IPS-18c (cell line): Measurements from ENCODE around the gene FAM9A.
"Not testable (repeated sequence)": the region's sequence is repeated elsewhere in the genome, so short reads cannot be mapped to it uniquely, and the experiment has no call there.

Experiments
- H3K4me3 ChIP-seq: 2 replicates; pipeline ENCODE4 v1.7.0; 2013; ENCODE audit warnings: low read depth, mild to moderate bottlenecking, low read length, moderate library complexity; ENCODE audit not compliant: insufficient read depth
- H3K9me3 ChIP-seq: one replicate; pipeline ENCODE4 v1.6.1; 2013; ENCODE audit warnings: mild to moderate bottlenecking, low read length, moderate library complexity; ENCODE audit not compliant: control insufficient read depth, insufficient read depth

The FAM9A gene

DNA sequence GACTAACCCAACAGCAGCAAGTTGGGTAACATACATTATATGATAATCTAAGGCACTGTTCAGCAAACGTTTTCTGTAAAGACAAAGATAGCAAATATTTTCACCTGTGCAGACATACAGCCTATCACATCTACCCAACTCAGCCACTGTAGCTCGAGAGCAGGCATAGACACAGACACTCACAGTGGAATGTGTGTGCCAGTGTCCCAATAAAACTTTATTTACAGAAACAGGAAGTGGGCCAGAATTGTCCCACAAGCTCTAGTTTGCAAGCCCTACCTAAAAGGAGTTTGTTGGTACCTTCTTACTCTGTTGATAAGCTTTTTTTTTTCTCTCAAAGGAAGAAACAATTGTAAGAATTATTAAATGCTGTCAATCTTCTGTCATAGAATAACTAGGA is 11.9 kb upstream of the FAM9A start:
- H3K9me3 ChIP-seq: peaks cover 2% of the 10 kb centered on the region
- H3K4me3 ChIP-seq: no peak overlapping the region

- H3K9me3 ChIP-seq: peaks cover 7% of the 10 kb centered on the region
These were observed 10.4 kb upstream of the FAM9A start for GRCh38 chrX:8811611-8812010.

GRCh38 chrX:8808661-8809060 is 7.5 kb upstream of the FAM9A start:
- Histone ChIP-seq H3K9me3 (peaks cover 7% of the 10 kb centered on the region), H3K4me3 (no peak overlapping the region)

More at GRCh38 chrX:8811611-8812010, 10.4 kb upstream of the FAM9A start:
- no peak overlapping the region for H3K4me3 ChIP-seq

DNA sequence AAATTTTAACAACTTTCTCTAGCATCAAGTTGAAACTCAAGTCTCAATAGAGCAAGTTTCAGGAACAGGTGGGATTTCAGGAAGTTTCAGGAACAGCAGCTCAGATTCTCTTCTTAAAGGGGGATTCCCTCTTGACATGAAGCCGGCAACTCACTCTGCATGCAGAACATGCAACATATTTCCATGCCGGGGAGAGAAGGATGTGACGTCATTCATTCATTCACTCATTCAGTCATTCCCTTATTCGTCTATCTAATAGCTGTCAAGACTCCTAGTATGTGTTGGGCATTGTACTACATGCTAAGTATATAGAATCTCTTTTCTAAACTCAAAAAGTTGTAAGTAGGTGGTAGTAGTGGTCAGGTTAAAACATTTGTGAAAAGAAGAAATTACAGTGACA is 4.8 kb upstream of the FAM9A start:
- Histone ChIP-seq H3K4me3 (no peak overlapping the region), H3K9me3 (peaks cover 17% of the 10 kb centered on the region)

DNA sequence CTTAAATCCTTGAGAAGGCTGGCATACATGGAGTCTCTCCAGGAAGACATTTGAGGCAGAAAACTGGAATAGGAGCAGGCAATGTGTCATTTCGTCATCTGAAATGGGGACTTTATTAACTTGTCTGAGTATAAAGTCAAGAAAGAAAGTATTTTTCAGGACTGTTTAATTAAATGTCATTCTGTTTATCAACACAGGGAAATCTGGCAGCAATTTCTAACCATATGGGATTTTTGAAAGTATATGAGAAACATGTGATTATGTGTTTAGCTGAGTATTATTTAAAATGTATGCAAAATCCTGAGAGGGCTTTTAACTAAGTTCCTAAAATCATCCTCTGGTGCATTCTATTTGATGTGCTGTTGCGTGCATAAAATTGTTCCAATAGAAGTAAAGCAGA is 3.9 kb upstream of the FAM9A start:
- Histone ChIP-seq H3K4me3 (no peak overlapping the region), H3K9me3 (peaks cover 17% of the 10 kb centered on the region)

GRCh38 chrX:8803326-8803725 is 2.1 kb upstream of the FAM9A start:
- Histone ChIP-seq H3K4me3 (no peak overlapping the region), H3K9me3 (peaks cover 17% of the 10 kb centered on the region)

GRCh38 chrX:8800351-8800750 is 832 bp downstream of the FAM9A start:
- not testable (repeated sequence) for H3K4me3 ChIP-seq

DNA sequence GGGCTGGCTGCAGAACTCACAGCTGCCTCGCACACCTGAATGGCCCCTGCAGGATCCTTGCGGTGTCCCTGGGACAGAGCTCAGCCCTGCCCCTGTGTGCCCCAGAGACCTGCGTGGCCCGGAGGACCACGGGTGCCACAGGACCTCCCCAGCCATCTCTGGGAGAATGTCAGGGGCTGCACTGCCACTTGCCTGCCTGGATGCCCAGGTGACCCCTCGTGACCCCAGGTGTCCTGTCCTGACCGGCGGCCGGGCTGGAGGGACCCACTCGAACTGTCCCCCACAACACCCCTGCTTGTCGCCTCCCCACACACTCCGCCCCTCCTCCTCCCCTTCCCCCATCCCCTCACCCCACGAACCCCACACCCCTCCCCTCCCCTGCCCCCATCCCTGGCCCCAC is 1.9 kb downstream of the FAM9A start:
- not testable (repeated sequence) for H3K4me3 ChIP-seq

More at GRCh38 chrX:8800351-8800750, 832 bp downstream of the FAM9A start:
- peaks cover 10% of the 10 kb centered on the region for H3K9me3 ChIP-seq

GRCh38 chrX:8798702-8799101 is 2.5 kb downstream of the FAM9A start:
- not testable (repeated sequence) for H3K4me3 ChIP-seq
- H3K9me3 ChIP-seq: peaks cover 10% of the 10 kb centered on the region

More for the DNA sequence above, 1.9 kb downstream of the FAM9A start:
- peaks cover 10% of the 10 kb centered on the region for H3K9me3 ChIP-seq

GRCh38 chrX:8787119-8787518 is 14.1 kb downstream of the FAM9A start:
- not testable (repeated sequence) for H3K4me3 ChIP-seq

DNA sequence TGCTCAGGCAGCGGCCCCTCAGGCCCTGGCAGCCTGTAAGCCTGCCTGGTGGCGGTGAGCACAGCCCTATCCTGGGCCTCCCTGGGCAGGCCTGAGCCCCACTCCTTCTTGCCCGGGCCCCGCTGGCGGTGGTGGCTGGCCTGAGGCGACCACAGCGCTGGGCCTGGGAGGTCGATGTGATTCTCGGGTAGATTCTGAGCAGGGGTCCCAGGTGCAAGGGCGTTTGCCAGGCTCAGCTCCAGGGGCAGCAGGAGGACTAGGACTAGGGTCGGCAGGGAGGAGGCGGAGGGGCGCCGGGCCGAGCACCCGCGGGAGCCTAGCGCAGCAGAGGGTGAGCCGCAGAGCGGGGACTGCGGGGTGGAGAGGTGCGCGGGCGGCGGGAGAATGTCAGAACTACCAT is 17.0 kb downstream of the FAM9A start:
- Histone ChIP-seq H3K9me3 (peaks cover 8% of the 10 kb centered on the region), H3K4me3 (no peak overlapping the region)

More at GRCh38 chrX:8787119-8787518, 14.1 kb downstream of the FAM9A start:
- H3K9me3 ChIP-seq: not testable (repeated sequence)

DNA sequence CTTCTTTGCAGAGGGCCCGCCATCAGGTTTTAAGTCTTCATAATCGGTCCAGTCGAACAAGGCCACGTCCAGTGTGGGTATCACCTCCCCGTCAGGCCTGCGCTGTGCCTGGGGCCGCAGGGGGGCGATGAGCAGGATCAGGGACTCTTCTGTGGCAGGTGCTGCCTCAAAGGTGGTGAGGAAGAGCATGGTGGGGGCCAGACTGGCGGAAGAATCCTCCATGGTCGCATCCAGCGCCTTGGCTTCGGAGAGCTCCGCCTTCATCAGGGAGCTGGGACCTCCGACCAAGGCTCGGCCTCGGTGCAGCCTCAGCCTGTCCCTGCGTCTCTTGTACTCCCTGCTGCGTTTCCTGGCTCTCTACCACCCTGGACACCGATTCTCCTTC is 17.5 kb downstream of the FAM9A start:
- Histone ChIP-seq H3K4me3 (no peak overlapping the region), H3K9me3 (peaks cover 6% of the 10 kb centered on the region)

DNA sequence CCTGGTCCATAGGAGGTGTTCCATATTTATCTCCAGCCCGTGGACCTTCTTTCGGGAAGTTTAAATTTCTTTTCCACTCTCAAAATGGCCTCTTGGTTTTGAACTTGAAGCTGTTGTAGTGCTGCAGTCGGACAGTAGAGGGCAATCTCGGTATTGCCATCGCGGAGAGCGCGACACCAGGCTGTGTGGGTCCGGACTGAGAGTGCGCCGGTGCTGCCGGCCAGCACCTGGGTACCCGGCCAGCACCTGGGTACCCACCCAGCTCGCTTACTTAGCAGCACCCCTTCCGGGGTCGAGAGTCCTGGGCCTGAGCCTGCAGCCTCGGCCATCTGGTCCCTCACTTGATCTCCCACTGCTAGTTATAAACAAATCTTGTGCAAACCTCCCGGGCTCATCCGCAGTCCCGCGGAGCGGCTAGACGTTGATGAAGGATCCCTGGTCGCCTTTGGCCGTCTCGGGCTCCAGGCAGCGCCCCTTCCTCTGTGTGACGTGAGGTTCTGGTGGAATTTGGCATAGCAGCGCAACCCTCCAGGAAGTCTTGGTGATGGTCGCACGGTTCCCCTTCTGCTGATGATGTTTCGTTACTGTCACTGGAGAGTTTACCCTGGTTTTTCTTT is 18.0 kb downstream of the FAM9A start:
- Histone ChIP-seq H3K9me3 (peaks cover 6% of the 10 kb centered on the region), H3K4me3 (no peak overlapping the region)

DNA sequence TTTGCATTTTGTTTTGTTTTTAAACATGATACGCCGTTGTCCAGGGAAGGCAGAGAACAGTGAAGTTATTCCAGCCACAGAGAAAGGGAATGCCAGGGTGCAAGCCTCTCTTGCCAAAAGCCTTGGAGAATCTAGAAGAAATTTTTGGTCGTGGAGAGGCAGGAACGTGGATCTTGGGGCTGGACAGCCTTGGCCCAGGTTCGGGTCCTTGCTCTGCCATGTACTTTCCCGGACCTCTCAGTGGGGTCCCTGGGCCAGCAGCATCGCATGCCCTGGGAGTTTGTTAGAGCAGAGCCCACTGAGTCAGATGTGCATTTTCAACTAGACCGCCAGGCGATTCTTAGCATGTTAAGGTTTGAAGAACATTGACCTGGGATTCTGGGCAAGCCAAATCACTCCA is 18.6 kb downstream of the FAM9A start:
- Histone ChIP-seq H3K4me3 (no peak overlapping the region), H3K9me3 (peaks cover 6% of the 10 kb centered on the region)

DNA sequence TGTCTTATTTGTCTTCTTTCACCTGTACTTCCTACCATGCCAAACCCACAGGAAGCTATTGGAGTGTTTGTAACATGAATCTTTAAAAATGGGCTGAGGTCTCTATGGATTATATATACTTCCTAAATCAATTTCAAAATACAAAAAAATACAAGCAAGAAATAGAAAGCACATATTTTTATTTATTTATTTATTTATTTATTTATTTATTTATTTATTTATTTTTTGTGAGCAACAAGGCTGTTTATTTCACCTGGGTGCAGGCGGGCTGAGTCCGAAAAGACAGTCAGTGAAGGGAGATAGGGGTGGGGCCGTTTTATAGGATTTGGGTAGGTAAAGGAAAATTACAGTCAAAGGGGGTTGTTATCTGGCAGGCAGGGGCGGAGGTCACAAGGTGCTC is 19.3 kb downstream of the FAM9A start:
- H3K9me3 ChIP-seq, H3K4me3 ChIP-seq: not testable (repeated sequence)

DNA sequence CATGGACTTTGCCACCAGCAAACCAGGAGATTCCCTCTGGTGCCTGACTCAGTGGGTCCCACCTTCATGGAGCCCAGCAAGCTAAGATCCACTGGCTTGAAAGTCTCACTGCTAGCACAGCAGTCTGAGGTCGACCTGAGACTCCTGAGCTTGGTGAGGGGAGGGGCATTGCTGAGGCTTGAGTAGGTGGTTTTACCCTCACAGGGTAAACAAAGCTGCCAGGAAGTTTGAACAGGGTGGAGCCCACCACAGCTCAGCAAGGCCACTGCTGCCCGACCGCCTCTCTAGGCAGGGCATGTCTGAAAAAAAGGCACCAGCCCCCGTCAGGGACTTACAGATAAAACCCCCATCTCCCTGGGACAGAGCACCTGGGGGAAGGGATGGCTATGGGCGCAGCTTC is 28.1 kb downstream of the FAM9A start:
- H3K4me3 ChIP-seq: no peak overlapping the region
- H3K9me3 ChIP-seq: no peaks in the 10 kb centered on the region

GRCh38 chrX:8760021-8760420 is 41.2 kb downstream of the FAM9A start:
- Histone ChIP-seq H3K9me3 (no peaks in the 10 kb centered on the region), H3K4me3 (no peak overlapping the region)

DNA sequence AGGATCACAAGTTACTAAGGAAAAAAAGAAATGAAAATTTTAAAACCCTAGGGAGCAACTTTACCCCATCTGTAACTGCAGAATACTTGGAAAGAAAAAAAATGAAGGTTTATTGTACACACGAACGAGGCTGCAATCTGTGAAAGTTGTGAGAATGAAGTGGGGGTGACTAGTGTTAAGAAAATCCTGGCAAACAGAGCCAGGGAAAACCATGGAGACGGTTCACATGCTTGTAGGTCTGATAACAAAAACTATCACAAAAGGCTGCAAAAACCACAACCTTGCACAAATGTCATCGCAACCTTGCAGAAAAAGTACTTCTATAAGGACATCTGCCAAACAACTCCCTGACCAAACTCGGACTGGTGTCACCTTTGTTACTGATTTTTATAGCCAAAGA is 42.5 kb downstream of the FAM9A start:
- H3K9me3 ChIP-seq, H3K4me3 ChIP-seq: not testable (repeated sequence)
